ENCODE data around the gene RABEP2. TPM values are rescaled to one million over a fixed set of nuclear protein-coding genes. Genes with fewer than 3 reads are reported as not detected.
"Not testable (repeated sequence)": the region's sequence is repeated elsewhere in the genome, so short reads cannot be mapped to it uniquely, and the experiment has no call there.

RABEP2 gene
- polyA plus RNA-seq, 1 donor = 17.1 TPM

- no peak for DNase-seq
These were observed 7.5 kb upstream of the RABEP2 start for GRCh38 chr16:28932339-28933141.

GRCh38 chr16:28931801-28932225, 6.8 kb upstream of the RABEP2 start, which contains the start of gene CD19:
Gene CD19 (plus strand): TSS chr16:28931971. CDS start chr16:28932001, 30 bp downstream.
- no peak for DNase-seq

GRCh38 chr16:28930652-28931051, 5.6 kb upstream of the RABEP2 start:
- DNase-seq = no peak

- DNase-seq = no peak
These were observed 5.2 kb upstream of the RABEP2 start for GRCh38 chr16:28930203-28930602.

GRCh38 chr16:28927815-28928214, 2.8 kb upstream of the RABEP2 start:
- DNase-seq = no peak

- not testable (repeated sequence) for DNase-seq
These were observed 1.2 kb upstream of the RABEP2 start for GRCh38 chr16:28926284-28926683.

GRCh38 chr16:28925386-28926228, 569 bp upstream of the RABEP2 start:
- peak; percentile 90 for DNase-seq

- no peak for DNase-seq
These were observed 658 bp downstream of the RABEP2 start for GRCh38 chr16:28924399-28924761.

- DNase-seq = no peak
These were observed 1.2 kb downstream of the RABEP2 start for GRCh38 chr16:28923652-28924398.

- DNase-seq = no peak
These were observed 1.8 kb downstream of the RABEP2 start for GRCh38 chr16:28923231-28923587.

GRCh38 chr16:28918698-28919097, 6.3 kb downstream of the RABEP2 start:
- no peak for DNase-seq

GRCh38 chr16:28917095-28917494, 7.9 kb downstream of the RABEP2 start:
- DNase-seq = no peak

GRCh38 chr16:28915181-28915580, 9.9 kb downstream of the RABEP2 start:
- DNase-seq = no peak

- no peak for DNase-seq
These were observed 10.9 kb downstream of the RABEP2 start for GRCh38 chr16:28913946-28914724.

GRCh38 chr16:28912558-28912957, 12.5 kb downstream of the RABEP2 start:
- no peak for DNase-seq

- DNase-seq = no peak
These were observed 14.7 kb downstream of the RABEP2 start for GRCh38 chr16:28910086-28911031.

GRCh38 chr16:28905800-28906372, 19.2 kb downstream of the RABEP2 start:
- no peak for DNase-seq

GRCh38 chr16:28905229-28905754, 19.7 kb downstream of the RABEP2 start:
- no peak for DNase-seq

- DNase-seq = no peak
These were observed 20.2 kb downstream of the RABEP2 start for GRCh38 chr16:28904828-28905227.

- DNase-seq = no peak
These were observed 20.7 kb downstream of the RABEP2 start for GRCh38 chr16:28904363-28904762.
